CD4-positive, alpha-beta T cell (primary cell): ENCODE results near the gene CEP131. TPM values are rescaled to one million over a fixed set of nuclear protein-coding genes. Genes with fewer than 3 reads are reported as not detected.

Source experiments
- ATAC-seq: fragments of 200-7000 bp; cut with Tn5 transposase; one replicate; pipeline ENCODE4 v1.10.0; 2022; ENCODE audit warnings: mild to moderate bottlenecking; ENCODE audit not compliant: poor library complexity
- CTCF ChIA-PET: fragments of 350-600 bp; sonication (Branson Sonifier 250); formaldehyde crosslinking; loops from one replicate; lab custom pipeline; 2021; ENCODE audit warnings: antibody characterized with exemption, inconsistent platforms; lab: Charles Lee
- POLR2A ChIA-PET: fragments of 350-600 bp; sonication (Branson Sonifier 250); formaldehyde crosslinking; loops from one replicate; lab custom pipeline; 2021; ENCODE audit warnings: antibody characterized with exemption, inconsistent platforms; lab: Charles Lee
- DNase-seq, 14 experiments: peaks; one replicate each; pipeline ENCODE4 v3.0.0-alpha.2; 2013 to 2020; ENCODE audit warnings: mixed read lengths in 2 of 14
- H3K27ac ChIP-seq, 2 donors: one replicate each; pipeline versions ENCODE4 v1.5.1 to v1.7.0; 2013; ENCODE audit warnings: low read length in 2 of 2, low read depth in 1 of 2, mild to moderate bottlenecking in 1 of 2
- H3K27me3 ChIP-seq, 2 experiments: 1 replicate in 1 of 2; 2 replicates in 1 of 2; pipeline versions ENCODE4 v1.6.1 to v1.7.0; 2013; ENCODE audit warnings: low read length in 2 of 2, control low read depth in 1 of 2, mild to moderate bottlenecking in 1 of 2, moderate library complexity in 1 of 2; ENCODE audit not compliant: insufficient read depth in 2 of 2, control insufficient read depth in 1 of 2
- H3K36me3 ChIP-seq: one replicate; pipeline ENCODE4 v1.6.1; 2013; ENCODE audit warnings: low read length, control low read depth; ENCODE audit not compliant: insufficient read depth
- H3K4me1 ChIP-seq: one replicate; pipeline ENCODE4 v1.6.1; 2013; ENCODE audit warnings: low read length, control low read depth; ENCODE audit not compliant: insufficient read depth
- H3K4me3 ChIP-seq: one replicate; pipeline ENCODE4 v1.5.1; 2013; ENCODE audit warnings: mild to moderate bottlenecking, low read length, moderate library complexity
- H3K9me3 ChIP-seq, 2 experiments: 1 replicate in 1 of 2; 2 replicates in 1 of 2; pipeline versions ENCODE4 v1.6.1 to v1.7.0; 2013; ENCODE audit warnings: low read length in 2 of 2, mild to moderate bottlenecking in 2 of 2, control low read depth in 1 of 2, moderate library complexity in 1 of 2; ENCODE audit not compliant: control insufficient read depth in 1 of 2, insufficient read depth in 1 of 2
- H3K27ac Mint-ChIP-seq: one replicate; pipeline ENCODE4 v1.8.0; 2020; ENCODE audit warnings: mixed read lengths
- H3K27me3 Mint-ChIP-seq: one replicate; pipeline ENCODE4 v1.8.0; 2021; ENCODE audit warnings: mixed read lengths
- H3K36me3 Mint-ChIP-seq: one replicate; pipeline ENCODE4 v1.8.0; 2021; ENCODE audit warnings: low read depth, mixed read lengths
- H3K4me1 Mint-ChIP-seq: one replicate; pipeline ENCODE4 v1.8.0; 2021; ENCODE audit warnings: low read depth, mixed read lengths
- H3K4me3 Mint-ChIP-seq: one replicate; pipeline ENCODE4 v1.8.0; 2020; ENCODE audit warnings: mild to moderate bottlenecking, mixed read lengths
- H3K9me3 Mint-ChIP-seq: one replicate; pipeline ENCODE4 v1.8.0; 2020; ENCODE audit warnings: mixed read lengths
- intact Hi-C, 2 experiments: fragments of 100-400 bp; cut with DNase I in 1 of 2; cut with micrococcal nuclease in 1 of 2; formaldehyde crosslinking; loops; one replicate each; pipeline versions ENCODE4 v1.15.1 to v1.9.0; 2023 to 2025; cut with DNase I, micrococcal nuclease
- total RNA-seq, 174 experiments: library from RNA in 2 of 174; stranded (reverse) in 2 of 174; gene quantifications; one replicate each; pipeline ENCODE4 v1.2.3 and lab custom pipeline; 2021 to 2026
- TF ChIP-seq, protein P1 (sequence below): fragments of 200-600 bp; IDR thresholded peaks from one replicate; pipeline ENCODE4 v1.8.0; 2022; ENCODE audit warnings: antibody characterized with exemption, mild to moderate bottlenecking

CEP131 gene
- total RNA-seq, 2 experiments from 2014 or later, result 11.2 to 12.3 TPM

DNA sequence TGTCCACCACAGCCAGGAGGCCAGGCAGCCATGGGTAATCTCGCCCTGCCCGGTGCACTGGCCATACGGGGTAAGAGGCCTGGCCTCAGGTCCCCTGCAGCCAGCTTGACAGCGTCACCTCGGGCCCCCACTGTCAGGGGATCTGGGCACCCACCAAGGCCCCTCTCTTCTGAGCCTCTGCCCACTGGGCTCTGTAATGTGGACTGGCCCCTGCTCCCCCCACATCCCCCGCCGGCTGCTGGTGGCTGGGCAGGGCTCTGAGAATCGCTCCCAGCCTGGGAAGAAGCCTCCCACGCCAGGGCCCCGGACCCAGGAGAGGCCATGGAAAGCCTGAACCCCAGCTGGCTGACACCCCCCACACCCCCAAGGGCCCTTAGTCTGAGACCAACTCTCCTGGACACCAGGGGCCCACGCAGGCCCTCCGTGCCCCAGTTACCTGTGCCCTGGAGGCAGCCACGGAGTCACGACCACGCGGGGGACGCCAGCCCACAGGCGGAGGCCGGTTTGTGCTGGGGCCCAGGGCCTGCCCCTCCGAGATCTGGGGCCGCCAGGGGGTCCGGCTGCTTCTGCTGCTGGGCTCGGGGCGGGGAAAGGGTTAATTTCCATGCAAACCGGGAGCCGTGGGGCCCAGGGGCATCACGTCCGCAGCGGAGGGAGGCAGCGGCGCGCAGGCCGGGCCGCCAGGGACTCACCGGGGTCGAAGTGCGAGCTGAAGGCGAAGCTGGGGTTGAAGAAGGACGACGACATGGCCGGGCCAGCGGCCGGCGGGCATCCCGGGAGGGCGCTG lies 57.3 kb downstream of the CEP131 start, which contains the start of gene PVALEF:
TSS of gene PVALEF (plus strand) at position 262 of the 787 bp plus-strand sequence. CDS start 15,720 bp downstream, outside the sequence.
- DNase-seq, result no peak
- TF ChIP-seq, protein P1, sequence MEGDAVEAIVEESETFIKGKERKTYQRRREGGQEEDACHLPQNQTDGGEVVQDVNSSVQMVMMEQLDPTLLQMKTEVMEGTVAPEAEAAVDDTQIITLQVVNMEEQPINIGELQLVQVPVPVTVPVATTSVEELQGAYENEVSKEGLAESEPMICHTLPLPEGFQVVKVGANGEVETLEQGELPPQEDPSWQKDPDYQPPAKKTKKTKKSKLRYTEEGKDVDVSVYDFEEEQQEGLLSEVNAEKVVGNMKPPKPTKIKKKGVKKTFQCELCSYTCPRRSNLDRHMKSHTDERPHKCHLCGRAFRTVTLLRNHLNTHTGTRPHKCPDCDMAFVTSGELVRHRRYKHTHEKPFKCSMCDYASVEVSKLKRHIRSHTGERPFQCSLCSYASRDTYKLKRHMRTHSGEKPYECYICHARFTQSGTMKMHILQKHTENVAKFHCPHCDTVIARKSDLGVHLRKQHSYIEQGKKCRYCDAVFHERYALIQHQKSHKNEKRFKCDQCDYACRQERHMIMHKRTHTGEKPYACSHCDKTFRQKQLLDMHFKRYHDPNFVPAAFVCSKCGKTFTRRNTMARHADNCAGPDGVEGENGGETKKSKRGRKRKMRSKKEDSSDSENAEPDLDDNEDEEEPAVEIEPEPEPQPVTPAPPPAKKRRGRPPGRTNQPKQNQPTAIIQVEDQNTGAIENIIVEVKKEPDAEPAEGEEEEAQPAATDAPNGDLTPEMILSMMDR, result no peak
- Histone ChIP-seq H3K36me3 (no peaks in the 10 kb centered on the region), H3K27ac (no peak within 1 kb of the TSS), H3K4me3 (no peak within 1 kb of the TSS), H3K9me3 (peaks cover 0 to 42% of the 10 kb centered on the region in 2 experiments), H3K27me3 (peaks cover 30% of the 10 kb centered on the region in 2 experiments), H3K4me1 (peaks cover 15% of the 10 kb centered on the region)
- Mint-ChIP-seq H3K4me1 (peaks cover 4% of the 10 kb centered on the region), H3K4me3 (peak within 1 kb of the TSS; percentile 20), H3K27ac (no peak within 1 kb of the TSS), H3K36me3 (no peaks in the 10 kb centered on the region), H3K27me3 (peaks cover 24% of the 10 kb centered on the region), H3K9me3 (no peaks in the 10 kb centered on the region)
- POLR2A ChIA-PET, result no interaction called here
- intact Hi-C loops, result no loop called here
- CTCF ChIA-PET, result interaction anchor here (0.5 kb wide), 1 partner anchor 11 kb away, joined by 3 read pairs; no protein-coding TSS in a partner anchor
- ATAC-seq, result no peak

DNA sequence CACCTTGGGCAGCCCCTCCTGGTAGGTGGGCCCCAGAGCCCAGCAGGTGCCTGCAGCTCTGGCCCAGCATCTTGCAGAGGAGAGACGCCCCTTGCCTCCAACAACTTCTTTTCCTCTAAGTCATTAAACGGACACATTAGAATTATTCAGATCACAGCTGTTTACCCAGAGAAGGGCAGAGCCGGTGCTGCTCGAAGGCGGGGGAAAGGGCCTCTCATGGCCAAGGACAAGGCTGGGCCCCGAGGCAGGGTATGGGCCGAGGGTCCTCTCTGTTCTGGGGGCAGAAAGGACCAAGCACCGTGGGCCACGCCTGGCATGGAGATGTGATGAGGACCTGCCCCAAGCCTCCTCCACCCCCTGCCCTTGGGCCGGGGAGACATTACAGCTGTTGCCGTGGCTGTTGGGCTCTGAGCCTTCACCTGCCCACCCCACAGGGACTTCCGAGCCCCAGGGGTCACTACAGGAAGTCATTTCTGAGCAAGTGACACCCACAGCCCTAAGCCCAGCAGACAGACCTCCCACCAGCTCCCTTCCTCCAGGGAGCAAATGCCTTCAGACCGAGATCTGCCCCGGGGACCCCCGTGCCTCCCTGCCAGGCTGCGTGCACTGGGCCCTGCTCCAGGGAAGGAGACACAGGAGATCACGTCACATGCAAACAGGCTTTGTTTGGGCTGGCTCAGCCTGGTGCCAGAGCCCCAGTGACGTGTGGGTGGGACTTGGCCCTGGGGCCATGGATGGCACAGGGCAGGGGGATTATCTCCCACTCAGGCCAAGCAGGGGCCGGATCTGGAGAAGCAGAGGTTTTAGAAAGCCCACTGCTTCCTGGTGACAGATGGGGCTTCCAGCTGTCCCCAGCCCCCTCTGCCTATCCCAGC lies 58.2 kb downstream of the CEP131 start:
- Histone ChIP-seq H3K36me3 (no peaks in the 10 kb centered on the region), H3K27me3 (peaks cover 31 to 32% of the 10 kb centered on the region in 2 experiments), H3K4me1 (peaks cover 22% of the 10 kb centered on the region), H3K9me3 (peaks cover 0 to 42% of the 10 kb centered on the region in 2 experiments), H3K4me3 (no peak overlapping the region), H3K27ac (no peak overlapping the region)
- H3K4me1 Mint-ChIP-seq, result peaks cover 4% of the 10 kb centered on the region
- intact Hi-C loops, result no loop called here
- ChIA-PET CTCF (interaction anchor here (0.5 kb wide), 1 partner anchor 12 kb away, joined by 3 read pairs; no protein-coding TSS in a partner anchor), POLR2A (no interaction called here)
- no peak for DNase-seq
- H3K27me3 Mint-ChIP-seq, result peaks cover 24% of the 10 kb centered on the region
- no peak for ATAC-seq
- H3K27ac Mint-ChIP-seq, result no peak overlapping the region
- TF ChIP-seq, protein P1, result no peak
- peak overlapping the region; percentile 20 for H3K4me3 Mint-ChIP-seq
- H3K9me3 Mint-ChIP-seq, result no peaks in the 10 kb centered on the region
- no peaks in the 10 kb centered on the region for H3K36me3 Mint-ChIP-seq

DNA sequence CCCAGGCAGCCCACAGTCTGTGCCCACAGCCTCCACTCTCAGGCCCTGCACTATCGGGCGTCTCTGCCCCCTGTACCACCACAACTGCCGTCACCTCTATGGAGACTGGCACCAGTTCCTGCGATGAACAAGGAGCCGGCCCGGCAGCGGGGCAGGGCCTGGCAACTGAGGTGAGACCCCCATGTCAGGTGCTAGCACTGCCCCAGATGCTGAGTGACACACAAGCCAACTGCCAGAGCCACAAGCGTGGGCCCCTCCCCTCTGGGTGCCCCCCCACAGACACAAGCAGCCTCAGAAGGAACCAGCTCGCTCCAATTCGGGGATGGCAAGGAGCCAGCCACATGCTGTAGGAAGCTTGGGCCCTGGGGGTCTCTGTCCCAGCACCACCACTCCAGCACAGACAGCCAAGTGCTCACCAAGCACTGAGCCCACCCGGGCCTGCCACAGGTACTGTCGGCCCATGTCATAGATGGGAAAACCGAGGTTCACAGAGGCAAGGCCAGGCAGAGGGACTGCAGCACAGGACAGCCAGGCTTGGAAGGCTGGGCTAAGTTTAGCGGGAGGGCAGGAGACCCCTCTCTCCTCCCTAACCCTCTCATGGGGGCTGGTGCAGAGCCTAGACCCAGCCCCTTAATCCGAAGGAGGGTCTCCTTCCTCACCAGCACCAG lies 58.9 kb downstream of the CEP131 start:
- no peaks in the 10 kb centered on the region for H3K36me3 ChIP-seq
- H3K27me3 ChIP-seq, result peaks cover 31 to 32% of the 10 kb centered on the region in 2 experiments
- Mint-ChIP-seq H3K4me3 (no peak overlapping the region), H3K27me3 (peaks cover 24% of the 10 kb centered on the region), H3K36me3 (no peaks in the 10 kb centered on the region), H3K27ac (no peak overlapping the region), H3K4me1 (peaks cover 4% of the 10 kb centered on the region), H3K9me3 (no peaks in the 10 kb centered on the region)
- ChIA-PET CTCF (no interaction called here), POLR2A (no interaction called here)
- ATAC-seq (no peak), DNase-seq (no peak)
- TF ChIP-seq, protein P1, result no peak
- no peak overlapping the region for H3K4me3 ChIP-seq
- intact Hi-C loops, result no loop called here
- peaks cover 22% of the 10 kb centered on the region for H3K4me1 ChIP-seq
- peaks cover 0 to 42% of the 10 kb centered on the region in 2 experiments for H3K9me3 ChIP-seq
- no peak overlapping the region for H3K27ac ChIP-seq
